Liver (tissue), 3 donors: ENCODE results near the gene MYO3B.

Experiments used
- EGR1 ChIP-seq, 2 donors: IDR thresholded peaks; 2 replicates each; pipeline ENCODE4 v1.6.1; 2016 to 2018; ENCODE audit warnings: antibody characterized with exemption in 2 of 2, low read depth in 2 of 2
- FOXA2 ChIP-seq: IDR thresholded peaks from 2 replicates; pipeline ENCODE4 v1.6.1; 2016; ENCODE audit warnings: antibody characterized with exemption
- JUND ChIP-seq, 2 donors: IDR thresholded peaks; 2 replicates each; pipeline ENCODE4 v1.6.1; 2016; ENCODE audit warnings: antibody characterized with exemption in 2 of 2
- RAD21 ChIP-seq, 2 donors: IDR thresholded peaks; 2 replicates each; pipeline ENCODE4 v1.6.1; 2016; ENCODE audit warnings: antibody characterized with exemption in 2 of 2, mild to moderate bottlenecking in 2 of 2
- RXRA ChIP-seq, 2 donors: IDR thresholded peaks; 2 replicates each; pipeline ENCODE4 v1.6.1; 2017 to 2018; ENCODE audit warnings: antibody characterized with exemption in 2 of 2, mild to moderate bottlenecking in 1 of 2
- YY1 ChIP-seq: IDR thresholded peaks from 2 replicates; pipeline ENCODE4 v1.6.1; 2016; ENCODE audit warnings: antibody characterized with exemption, mild to moderate bottlenecking
- TF ChIP-seq, protein P1 (sequence below): fragments of 150-350 bp; IDR thresholded peaks from 2 replicates; pipeline ENCODE4 v1.5.1; 2017; ENCODE audit warnings: improper control_type of control experiment, low read depth, low read length; ENCODE audit not compliant: missing input control
- TF ChIP-seq, protein P2 (sequence below): IDR thresholded peaks from 2 replicates; pipeline ENCODE4 v1.6.1; 2016; ENCODE audit warnings: antibody characterized with exemption
- TF ChIP-seq, protein P3 (sequence below): IDR thresholded peaks from 2 replicates; pipeline ENCODE4 v1.6.1; 2016; ENCODE audit warnings: antibody characterized with exemption
- donor health status: healthy.
- donor health status: healthy.

DNA sequence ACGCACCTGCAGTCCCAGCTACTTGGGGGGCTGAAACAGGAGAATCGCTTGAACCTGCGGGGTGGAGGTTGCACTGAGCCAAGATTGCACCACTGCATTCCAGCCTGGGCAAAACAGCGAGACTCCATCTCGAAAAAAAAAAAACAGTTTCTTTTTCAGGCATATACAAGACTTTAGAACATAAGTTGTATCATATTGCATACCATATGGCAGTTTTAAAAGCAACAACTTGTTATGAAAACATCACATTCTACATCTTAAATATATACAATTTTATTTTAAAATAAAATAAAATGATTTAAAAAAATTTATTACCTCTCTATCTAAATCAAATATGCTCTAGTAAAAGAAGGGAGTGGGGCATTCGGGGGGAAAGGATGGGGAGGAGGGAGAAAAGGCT lies 497.8 kb downstream of the MYO3B start:
- TF ChIP-seq, protein P1, sequence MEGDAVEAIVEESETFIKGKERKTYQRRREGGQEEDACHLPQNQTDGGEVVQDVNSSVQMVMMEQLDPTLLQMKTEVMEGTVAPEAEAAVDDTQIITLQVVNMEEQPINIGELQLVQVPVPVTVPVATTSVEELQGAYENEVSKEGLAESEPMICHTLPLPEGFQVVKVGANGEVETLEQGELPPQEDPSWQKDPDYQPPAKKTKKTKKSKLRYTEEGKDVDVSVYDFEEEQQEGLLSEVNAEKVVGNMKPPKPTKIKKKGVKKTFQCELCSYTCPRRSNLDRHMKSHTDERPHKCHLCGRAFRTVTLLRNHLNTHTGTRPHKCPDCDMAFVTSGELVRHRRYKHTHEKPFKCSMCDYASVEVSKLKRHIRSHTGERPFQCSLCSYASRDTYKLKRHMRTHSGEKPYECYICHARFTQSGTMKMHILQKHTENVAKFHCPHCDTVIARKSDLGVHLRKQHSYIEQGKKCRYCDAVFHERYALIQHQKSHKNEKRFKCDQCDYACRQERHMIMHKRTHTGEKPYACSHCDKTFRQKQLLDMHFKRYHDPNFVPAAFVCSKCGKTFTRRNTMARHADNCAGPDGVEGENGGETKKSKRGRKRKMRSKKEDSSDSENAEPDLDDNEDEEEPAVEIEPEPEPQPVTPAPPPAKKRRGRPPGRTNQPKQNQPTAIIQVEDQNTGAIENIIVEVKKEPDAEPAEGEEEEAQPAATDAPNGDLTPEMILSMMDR, result no peak
- TF ChIP-seq, protein P2, sequence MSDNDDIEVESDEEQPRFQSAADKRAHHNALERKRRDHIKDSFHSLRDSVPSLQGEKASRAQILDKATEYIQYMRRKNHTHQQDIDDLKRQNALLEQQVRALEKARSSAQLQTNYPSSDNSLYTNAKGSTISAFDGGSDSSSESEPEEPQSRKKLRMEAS, result no peak
- no peak for TF ChIP-seq RAD21 (IDR thresholded peaks at IDR 0.05)
- no peak for TF ChIP-seq YY1
- no peak for TF ChIP-seq FOXA2
- TF ChIP-seq RXRA (IDR thresholded peaks at IDR 0.05), result no peak
- no peak for TF ChIP-seq JUND (IDR thresholded peaks at IDR 0.05)
- no peak for TF ChIP-seq EGR1 (IDR thresholded peaks at IDR 0.05; ENCODE audit: low read depth in 2 of 2)
- TF ChIP-seq, protein P3, sequence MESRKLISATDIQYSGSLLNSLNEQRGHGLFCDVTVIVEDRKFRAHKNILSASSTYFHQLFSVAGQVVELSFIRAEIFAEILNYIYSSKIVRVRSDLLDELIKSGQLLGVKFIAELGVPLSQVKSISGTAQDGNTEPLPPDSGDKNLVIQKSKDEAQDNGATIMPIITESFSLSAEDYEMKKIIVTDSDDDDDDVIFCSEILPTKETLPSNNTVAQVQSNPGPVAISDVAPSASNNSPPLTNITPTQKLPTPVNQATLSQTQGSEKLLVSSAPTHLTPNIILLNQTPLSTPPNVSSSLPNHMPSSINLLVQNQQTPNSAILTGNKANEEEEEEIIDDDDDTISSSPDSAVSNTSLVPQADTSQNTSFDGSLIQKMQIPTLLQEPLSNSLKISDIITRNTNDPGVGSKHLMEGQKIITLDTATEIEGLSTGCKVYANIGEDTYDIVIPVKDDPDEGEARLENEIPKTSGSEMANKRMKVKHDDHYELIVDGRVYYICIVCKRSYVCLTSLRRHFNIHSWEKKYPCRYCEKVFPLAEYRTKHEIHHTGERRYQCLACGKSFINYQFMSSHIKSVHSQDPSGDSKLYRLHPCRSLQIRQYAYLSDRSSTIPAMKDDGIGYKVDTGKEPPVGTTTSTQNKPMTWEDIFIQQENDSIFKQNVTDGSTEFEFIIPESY, result no peak
